ENCODE data around the gene ZMIZ1.

The ZMIZ1 gene, protein sequence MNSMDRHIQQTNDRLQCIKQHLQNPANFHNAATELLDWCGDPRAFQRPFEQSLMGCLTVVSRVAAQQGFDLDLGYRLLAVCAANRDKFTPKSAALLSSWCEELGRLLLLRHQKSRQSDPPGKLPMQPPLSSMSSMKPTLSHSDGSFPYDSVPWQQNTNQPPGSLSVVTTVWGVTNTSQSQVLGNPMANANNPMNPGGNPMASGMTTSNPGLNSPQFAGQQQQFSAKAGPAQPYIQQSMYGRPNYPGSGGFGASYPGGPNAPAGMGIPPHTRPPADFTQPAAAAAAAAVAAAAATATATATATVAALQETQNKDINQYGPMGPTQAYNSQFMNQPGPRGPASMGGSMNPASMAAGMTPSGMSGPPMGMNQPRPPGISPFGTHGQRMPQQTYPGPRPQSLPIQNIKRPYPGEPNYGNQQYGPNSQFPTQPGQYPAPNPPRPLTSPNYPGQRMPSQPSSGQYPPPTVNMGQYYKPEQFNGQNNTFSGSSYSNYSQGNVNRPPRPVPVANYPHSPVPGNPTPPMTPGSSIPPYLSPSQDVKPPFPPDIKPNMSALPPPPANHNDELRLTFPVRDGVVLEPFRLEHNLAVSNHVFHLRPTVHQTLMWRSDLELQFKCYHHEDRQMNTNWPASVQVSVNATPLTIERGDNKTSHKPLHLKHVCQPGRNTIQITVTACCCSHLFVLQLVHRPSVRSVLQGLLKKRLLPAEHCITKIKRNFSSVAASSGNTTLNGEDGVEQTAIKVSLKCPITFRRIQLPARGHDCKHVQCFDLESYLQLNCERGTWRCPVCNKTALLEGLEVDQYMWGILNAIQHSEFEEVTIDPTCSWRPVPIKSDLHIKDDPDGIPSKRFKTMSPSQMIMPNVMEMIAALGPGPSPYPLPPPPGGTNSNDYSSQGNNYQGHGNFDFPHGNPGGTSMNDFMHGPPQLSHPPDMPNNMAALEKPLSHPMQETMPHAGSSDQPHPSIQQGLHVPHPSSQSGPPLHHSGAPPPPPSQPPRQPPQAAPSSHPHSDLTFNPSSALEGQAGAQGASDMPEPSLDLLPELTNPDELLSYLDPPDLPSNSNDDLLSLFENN

GRCh38 chr10:79068562-79069324 lies at the start of gene ZMIZ1:
TSS of gene ZMIZ1 (plus strand) at chr10:79068966. CDS start at chr10:79201633, 132,667 bp downstream.
- DNase-seq (ENCODE audit: low read depth in 2 of 2), result peak; percentile 48 to 55

GRCh38 chr10:79019441-79020014 lies 49.2 kb upstream of the ZMIZ1 start:
- no peak for DNase-seq (ENCODE audit: low read depth in 2 of 2)

- DNase-seq (ENCODE audit: low read depth in 2 of 2), result no peak
Measured at GRCh38 chr10:79020015-79020491, 48.7 kb upstream of the ZMIZ1 start.

DNA sequence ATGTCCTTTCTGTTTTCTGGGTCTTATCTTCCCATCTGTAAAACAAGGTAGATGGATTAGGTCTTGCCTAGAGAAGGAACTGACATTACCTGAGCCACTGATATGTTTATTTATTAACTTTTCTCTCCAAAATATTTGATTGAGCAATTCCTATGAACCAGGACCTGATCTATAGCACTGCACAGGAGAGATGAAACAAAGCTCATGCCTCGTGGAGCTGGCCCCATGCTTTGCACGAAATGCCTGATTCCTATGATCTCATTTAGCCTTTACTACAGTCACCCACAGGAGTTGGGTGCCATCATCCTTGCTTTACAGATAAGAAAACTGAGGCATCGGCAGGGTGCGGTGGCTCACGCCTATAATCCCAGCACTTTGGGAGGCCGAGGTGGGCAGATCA lies 48.2 kb upstream of the ZMIZ1 start:
- no peak for DNase-seq (ENCODE audit: low read depth in 2 of 2)

GRCh38 chr10:79021331-79021907 lies 47.3 kb upstream of the ZMIZ1 start:
- no peak for DNase-seq (ENCODE audit: low read depth in 2 of 2)

DNA sequence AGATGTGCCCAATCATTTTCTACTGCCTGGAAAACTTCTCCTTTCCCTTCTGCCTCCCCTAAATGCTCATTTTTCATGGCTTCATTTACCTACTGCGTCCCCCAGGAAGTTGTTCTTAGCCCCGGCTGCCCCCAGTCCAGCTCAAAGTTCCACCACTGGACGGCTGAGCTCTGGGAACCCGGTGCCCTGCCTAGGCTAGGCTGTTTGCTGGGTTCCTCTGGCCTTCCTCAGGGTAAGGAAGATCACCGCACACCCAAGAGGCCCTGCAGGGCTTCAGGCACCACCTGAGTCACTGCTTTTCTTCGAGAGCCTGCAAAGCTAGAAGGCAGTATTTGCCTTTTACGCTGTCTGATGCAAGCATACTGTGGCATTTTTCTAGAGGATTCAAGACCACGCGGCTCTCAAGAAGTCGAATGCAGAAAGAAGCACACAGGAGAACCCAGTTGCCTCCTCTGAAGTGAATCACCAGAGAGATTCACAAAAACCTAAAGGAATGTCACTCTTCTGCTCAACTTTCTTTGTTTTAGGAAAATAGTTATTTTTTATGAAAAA lies 46.7 kb upstream of the ZMIZ1 start:
- DNase-seq (ENCODE audit: low read depth in 2 of 2), result no peak

- no peak for DNase-seq (ENCODE audit: low read depth in 2 of 2)
Measured at GRCh38 chr10:79022565-79023230, 46.1 kb upstream of the ZMIZ1 start.

DNA sequence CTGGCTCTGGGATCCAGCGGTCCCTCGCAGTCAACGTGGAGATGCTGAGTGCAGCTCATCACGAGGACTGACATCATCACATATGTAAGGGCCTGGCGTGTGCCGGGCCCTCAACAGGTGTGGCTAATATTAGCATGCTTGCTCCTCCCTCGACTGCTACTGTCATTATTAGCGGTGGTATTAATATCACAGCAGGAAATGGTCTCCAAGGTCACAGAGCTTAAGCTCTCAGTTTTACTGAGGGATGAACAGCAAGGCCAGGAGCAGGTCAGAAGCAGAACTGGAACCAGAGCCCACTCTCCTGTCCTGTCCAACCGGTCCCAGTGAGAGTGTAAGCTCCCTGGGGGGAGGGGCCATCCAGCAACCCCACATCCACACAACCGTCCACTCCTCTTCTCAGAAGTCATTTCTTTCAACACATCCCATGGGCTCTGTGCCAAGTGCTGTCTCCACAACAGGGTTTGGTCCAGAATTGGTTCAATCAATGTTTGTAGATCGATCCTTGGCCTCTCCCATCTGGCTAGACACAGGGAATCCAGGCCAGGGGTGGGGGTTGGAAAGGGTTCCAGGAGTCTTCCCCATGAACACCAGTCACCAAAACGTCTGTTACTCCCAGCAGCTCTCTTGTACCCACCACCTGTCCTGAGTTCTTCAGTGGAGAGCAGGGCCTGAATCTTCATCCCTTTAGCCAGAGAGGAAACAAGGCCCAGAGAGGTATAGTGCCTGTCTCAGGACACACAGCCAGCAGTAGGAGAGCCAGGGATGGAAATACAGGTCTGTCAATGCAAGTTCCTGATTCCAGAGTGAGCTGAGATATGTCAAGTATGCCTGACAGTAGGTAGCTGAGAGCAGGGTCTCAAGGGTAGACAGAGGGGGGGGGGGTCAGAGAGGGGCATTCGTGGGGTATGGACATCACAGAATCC lies 45.3 kb upstream of the ZMIZ1 start:
- no peak for DNase-seq (ENCODE audit: low read depth in 2 of 2)

DNA sequence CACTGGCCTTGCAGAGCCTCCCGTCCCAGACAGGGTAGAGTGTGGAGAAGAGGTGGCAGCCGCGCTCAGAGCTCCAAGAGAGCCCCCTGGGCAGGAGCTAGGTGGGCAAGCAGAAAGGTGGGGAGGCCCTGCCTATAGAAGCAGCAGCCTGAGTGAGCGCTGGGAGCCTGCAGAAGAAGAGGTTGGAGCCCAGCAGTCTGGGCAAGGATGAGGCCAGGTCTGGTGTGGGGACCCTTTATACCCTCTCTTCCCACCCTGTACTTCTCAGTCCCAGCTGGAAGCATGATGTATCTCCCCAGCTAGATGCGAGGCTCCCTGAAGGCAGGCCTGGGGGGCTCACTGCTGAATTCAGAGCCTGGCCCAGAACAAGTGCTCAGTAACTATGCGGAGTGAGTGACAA lies 44.5 kb upstream of the ZMIZ1 start:
- no peak for DNase-seq (ENCODE audit: low read depth in 2 of 2)

DNA sequence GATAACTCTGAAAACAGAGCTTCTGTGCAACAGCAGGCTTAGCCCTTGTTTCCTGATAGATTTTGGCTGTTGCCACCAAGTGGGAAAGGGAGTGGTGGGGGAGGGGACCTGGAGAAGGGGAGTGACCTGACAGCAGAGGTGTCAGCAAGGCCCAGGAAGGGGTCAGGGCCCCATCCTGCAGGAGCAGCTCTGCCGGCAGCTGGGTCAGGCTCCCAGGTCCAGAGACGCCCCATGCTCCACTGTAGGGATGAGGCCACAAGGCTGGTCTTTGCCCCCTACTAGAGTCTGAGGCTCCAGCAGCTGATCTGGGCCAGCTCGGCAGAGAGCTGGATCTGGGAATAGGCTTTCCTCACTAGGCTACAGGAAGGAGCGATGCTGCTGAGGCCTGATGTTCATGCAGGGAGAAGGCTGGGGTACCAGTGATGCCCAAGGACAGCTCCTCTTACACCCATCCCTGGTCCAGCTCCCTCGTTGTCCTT lies 44.0 kb upstream of the ZMIZ1 start:
- DNase-seq (ENCODE audit: low read depth in 2 of 2), result no peak

DNA sequence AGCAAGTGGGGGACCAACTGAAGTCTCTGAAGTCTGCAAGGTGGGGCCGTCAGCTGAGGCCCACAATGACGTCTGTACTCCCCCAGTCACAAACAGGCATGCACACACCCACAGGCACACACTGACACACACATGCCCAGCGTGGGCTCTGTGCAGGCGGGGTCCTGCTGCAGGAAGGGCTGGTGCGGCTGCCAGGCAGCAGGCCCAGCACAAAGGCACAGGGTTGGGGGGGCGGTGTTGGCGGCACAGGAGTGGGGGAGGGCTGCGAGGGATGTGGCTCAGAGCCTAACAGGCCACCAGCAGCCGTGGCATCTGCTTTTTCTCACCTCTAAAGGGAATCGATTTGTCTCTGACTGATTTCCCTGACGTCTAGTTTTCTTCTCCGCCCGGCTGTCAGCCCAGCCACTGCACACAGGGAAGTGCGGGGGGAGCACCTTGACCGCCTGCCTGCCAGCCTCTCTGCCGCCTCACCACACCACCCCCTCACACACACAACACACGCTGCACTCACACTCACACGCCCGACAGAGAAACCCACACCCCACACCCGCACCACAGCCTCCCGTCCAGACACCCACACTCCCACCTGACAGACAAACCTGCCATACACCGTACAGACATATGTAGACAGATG lies 43.5 kb upstream of the ZMIZ1 start:
- DNase-seq (ENCODE audit: low read depth in 2 of 2), result peak; percentile 26 to 30

DNA sequence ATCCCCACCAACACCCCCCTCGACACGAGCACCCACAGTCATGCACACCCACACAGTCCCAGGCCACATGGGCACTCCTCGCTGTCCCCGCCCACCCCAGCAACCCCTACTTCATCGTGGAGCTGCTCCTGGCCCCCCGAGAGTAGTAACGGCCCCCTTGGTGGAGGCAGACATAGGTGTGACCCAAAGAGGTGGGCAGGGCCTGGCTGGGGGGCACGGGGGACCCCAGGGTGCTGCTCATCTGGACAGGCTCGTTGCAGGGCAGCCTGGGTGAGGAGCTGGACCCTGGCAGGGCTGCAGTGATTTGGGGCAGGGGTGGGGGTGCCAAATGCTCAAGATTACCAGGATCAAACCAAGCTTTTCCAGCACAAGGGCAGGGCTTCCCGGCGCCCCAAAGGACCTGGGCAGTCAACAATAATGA lies 42.4 kb upstream of the ZMIZ1 start:
- no peak for DNase-seq (ENCODE audit: low read depth in 2 of 2)

DNA sequence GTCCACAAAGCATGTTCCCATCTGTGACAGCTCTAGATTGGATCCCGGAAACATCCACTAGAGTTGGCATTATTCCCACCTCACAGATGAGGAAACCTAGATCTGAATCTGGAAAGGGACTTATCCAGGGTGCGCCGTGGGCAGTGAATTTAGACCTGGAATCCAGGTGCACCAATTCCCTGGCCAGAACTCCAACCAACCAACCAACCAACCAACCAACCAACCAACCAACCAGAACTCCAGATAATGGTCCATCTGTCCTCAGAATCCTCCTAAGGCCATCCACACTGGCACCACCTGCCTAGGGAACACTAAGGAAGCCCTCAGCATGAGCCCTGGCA lies 42.0 kb upstream of the ZMIZ1 start:
- no peak for DNase-seq (ENCODE audit: low read depth in 2 of 2)

GRCh38 chr10:79027147-79028055 lies 41.4 kb upstream of the ZMIZ1 start:
- peak; percentile 46 to 49 for DNase-seq (ENCODE audit: low read depth in 2 of 2)

DNA sequence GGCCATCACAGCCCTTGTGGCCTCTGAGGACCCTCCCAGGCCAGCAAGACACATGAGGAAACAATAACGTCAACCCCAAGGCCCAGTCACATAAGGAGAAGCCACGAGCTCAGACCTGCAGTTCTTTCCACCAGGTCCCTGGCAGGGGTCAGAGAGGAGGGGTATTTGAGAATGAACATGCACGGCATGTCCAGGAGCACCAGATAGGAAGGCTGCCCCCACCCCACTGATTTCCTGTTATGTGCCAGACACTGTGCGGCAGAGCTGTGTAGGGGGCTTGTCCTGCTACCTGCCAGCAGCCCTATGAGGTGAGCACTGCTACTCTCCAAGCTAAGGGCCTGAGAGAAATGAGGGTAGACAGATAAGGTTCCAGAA lies 40.7 kb upstream of the ZMIZ1 start:
- no peak for DNase-seq (ENCODE audit: low read depth in 2 of 2)

GRCh38 chr10:79028451-79029010 lies 40.2 kb upstream of the ZMIZ1 start:
- DNase-seq (ENCODE audit: low read depth in 2 of 2), result no peak
